HCT116 (cell line): Measurements from ENCODE around the gene CUX1. TPM values are rescaled to one million over a fixed set of nuclear protein-coding genes. Genes with fewer than 3 reads are reported as not detected.

Experiments
- ATAC-seq: fragments of 200-7000 bp; cut with Tn5 transposase; 2 replicates; pipeline ENCODE4 v1.9.1; 2020; ENCODE audit warnings: mild to moderate bottlenecking, moderate library complexity
- BruUV-seq: library from RNA; stranded (reverse); fragments of 400-500 nt; replicated peaks from 2 replicates; lab custom pipeline; 2021; lab: Mats Ljungman, UMichigan
- CTCF ChIA-PET: fragments of 300-600 bp; sonication (Branson Sonifier 250); formaldehyde crosslinking; loops from one replicate; lab custom pipeline; 2021; ENCODE audit warnings: antibody characterized with exemption; lab: Charles Lee
- POLR2A ChIA-PET: fragments of 300-600, 350-600 bp; sonication (Branson Sonifier 250); formaldehyde crosslinking; loops from one replicate; lab custom pipeline; 2021; ENCODE audit warnings: antibody characterized with exemption; lab: Charles Lee
- RAD21 ChIA-PET, 2 experiments: fragments of 300-600 bp; sonication (Branson Sonifier 250); formaldehyde crosslinking; loops; one replicate each; lab custom pipeline; 2023; ENCODE audit warnings: low total read pairs in 2 of 2; ENCODE audit not compliant: uncharacterized antibody in 2 of 2, unreplicated experiment in 2 of 2, low non-redundant PET in 1 of 2; lab: Charles Lee
- DNase-seq: peaks from one replicate; pipeline ENCODE4 v3.0.0-alpha.2; 2010; ENCODE audit warnings: low read depth, low spot score
- H2AFZ ChIP-seq: fragments of 200-600 bp; shearing (Covaris generic), sonication (generic); 2 replicates; pipeline ENCODE4 v1.6.1; 2017; ENCODE audit warnings: low read depth, mixed run types, mixed read lengths, antibody characterized with exemption, low read length; ENCODE audit not compliant: poor library complexity, severe bottlenecking
- H3K27ac ChIP-seq: 2 replicates; pipeline ENCODE4 v1.5.1; 2012; ENCODE audit warnings: low read depth, low read length
- H3K27me3 ChIP-seq: fragments of 200-600 bp; sonication (generic); 2 replicates; pipeline ENCODE4 v1.6.1; 2016; ENCODE audit warnings: mixed run types, low read length, mixed read lengths; ENCODE audit not compliant: insufficient read depth
- H3K36me3 ChIP-seq, 2 experiments: fragments of 200-500 bp in 1 of 2; fragments of 200-600 bp in 1 of 2; sonication (Bioruptor generic) in 1 of 2; sonication (generic) in 1 of 2; 2 replicates each; pipeline versions ENCODE4 v1.5.1 to v1.6.1; 2014 to 2016; ENCODE audit warnings: low read length in 2 of 2, inconsistent platforms in 1 of 2, mixed read lengths in 1 of 2, mixed run types in 1 of 2; ENCODE audit not compliant: insufficient read depth in 2 of 2, control insufficient read depth in 1 of 2
- H3K4me1 ChIP-seq, 2 experiments: fragments of 200-600 bp in 1 of 2; sonication (generic) in 1 of 2; 2 replicates each; pipeline versions ENCODE4 v1.5.1 to v1.6.1; 2012 to 2017; ENCODE audit warnings: low read length in 2 of 2, inconsistent platforms in 1 of 2, mild to moderate bottlenecking in 1 of 2, mixed read lengths in 1 of 2, mixed run types in 1 of 2, moderate library complexity in 1 of 2; ENCODE audit not compliant: insufficient read depth in 2 of 2, control insufficient read depth in 1 of 2
- H3K4me2 ChIP-seq: fragments of 200-600 bp; sonication (generic); 2 replicates; pipeline ENCODE4 v1.6.1; 2017; ENCODE audit warnings: mixed run types, low read length, mixed read lengths
- H3K4me3 ChIP-seq, 2 experiments: fragments of 200-600 bp in 1 of 2; sonication (generic) in 1 of 2; replicated peaks in 1 of 2; 2 replicates each; pipeline ENCODE4 v1.5.1; 2011 to 2016; ENCODE audit warnings: low read length in 2 of 2, control low read depth in 1 of 2, low read depth in 1 of 2, mild to moderate bottlenecking in 1 of 2, mixed read lengths in 1 of 2, mixed run types in 1 of 2
- H3K79me2 ChIP-seq: fragments of 200-600 bp; sonication (generic); 2 replicates; pipeline ENCODE4 v1.6.1; 2017; ENCODE audit warnings: mild to moderate bottlenecking, mixed run types, low read length, moderate library complexity, mixed read lengths; ENCODE audit not compliant: insufficient read depth
- H3K9ac ChIP-seq: fragments of 200-600 bp; sonication (generic); 2 replicates; pipeline ENCODE4 v1.6.1; 2016; ENCODE audit warnings: low read length, mixed read lengths
- H3K9me2 ChIP-seq: fragments of 200-600 bp; sonication (generic), shearing (Covaris generic); 2 replicates; pipeline ENCODE4 v1.6.1; 2017; ENCODE audit warnings: mixed run types, mild to moderate bottlenecking, moderate library complexity; ENCODE audit not compliant: insufficient read depth
- H3K9me3 ChIP-seq, 2 experiments: fragments of 200-500 bp in 1 of 2; fragments of 200-600 bp in 1 of 2; sonication (Bioruptor generic) in 1 of 2; sonication (generic) in 1 of 2; 2 replicates each; pipeline ENCODE4 v1.6.1; 2014 to 2017; ENCODE audit warnings: low read length in 2 of 2, mixed read lengths in 2 of 2, inconsistent platforms in 1 of 2, low read depth in 1 of 2, mild to moderate bottlenecking in 1 of 2, mixed run types in 1 of 2, moderate library complexity in 1 of 2; ENCODE audit not compliant: control insufficient read depth in 1 of 2, insufficient read depth in 1 of 2
- H4K20me1 ChIP-seq: fragments of 200-600 bp; sonication (generic), shearing (Covaris generic); 2 replicates; pipeline ENCODE4 v1.6.1; 2017; ENCODE audit warnings: mixed run types, mild to moderate bottlenecking, moderate library complexity; ENCODE audit not compliant: insufficient read depth
- CEBPB ChIP-seq: IDR thresholded peaks from 2 replicates; pipeline ENCODE4 v1.6.1; 2012; ENCODE audit warnings: low read depth
- EGR1 ChIP-seq: IDR thresholded peaks from 2 replicates; pipeline ENCODE4 v1.6.1; 2012; ENCODE audit warnings: low read depth
- EZH2phosphoT487 ChIP-seq: fragments of 200-600 bp; IDR thresholded peaks from 2 replicates; pipeline ENCODE4 v1.6.1; 2018; ENCODE audit warnings: antibody characterized with exemption, borderline replicate concordance
- FOSL1 ChIP-seq: IDR thresholded peaks from 2 replicates; pipeline ENCODE4 v1.6.1; 2012; ENCODE audit warnings: low read depth
- POLR2A ChIP-seq: IDR thresholded peaks from 2 replicates; pipeline ENCODE4 v1.7.0; 2011; ENCODE audit warnings: borderline replicate concordance; ENCODE audit not compliant: insufficient read depth, insufficient read length; ENCODE audit errors: extremely low read depth
- SIN3A ChIP-seq: IDR thresholded peaks from 2 replicates; pipeline ENCODE4 v1.6.1; 2012; ENCODE audit warnings: low read depth
- SP1 ChIP-seq: IDR thresholded peaks from 2 replicates; pipeline ENCODE4 v1.6.1; 2012; ENCODE audit warnings: low read depth
- TCF7L2 ChIP-seq: IDR thresholded peaks from 2 replicates; pipeline ENCODE4 v1.7.0; 2011; ENCODE audit warnings: borderline replicate concordance, inconsistent platforms; ENCODE audit not compliant: insufficient read depth, insufficient read length; ENCODE audit errors: extremely low read depth
- YY1 ChIP-seq: IDR thresholded peaks from 2 replicates; pipeline ENCODE4 v1.6.1; 2011; ENCODE audit warnings: low read length, low read depth, moderate library complexity, mild to moderate bottlenecking; ENCODE audit not compliant: insufficient replicate concordance; ENCODE audit errors: extremely low read depth
- ZNF274 ChIP-seq: fragments of 200-500 bp; sonication (Bioruptor generic); IDR thresholded peaks from 2 replicates; pipeline ENCODE4 v1.6.1; 2014; ENCODE audit warnings: mild to moderate bottlenecking, low read depth, low read length, inconsistent platforms
- intact Hi-C: fragments of 100-400 bp; cut with micrococcal nuclease; formaldehyde crosslinking; loops from 2 replicates; pipeline ENCODE4 v1.10.0; 2022
- total RNA-seq: library from RNA; stranded (reverse); gene quantifications from one replicate; pipeline ENCODE4 v1.2.1, GENCODE V29; 2021; ENCODE audit not compliant: unreplicated experiment
- TF ChIP-seq, protein P1 (sequence below): IDR thresholded peaks from 2 replicates; pipeline ENCODE4 v1.6.1; 2012

Gene CUX1
- total RNA-seq, 1 experiment from 2014 or later, result 68.9 TPM

DNA sequence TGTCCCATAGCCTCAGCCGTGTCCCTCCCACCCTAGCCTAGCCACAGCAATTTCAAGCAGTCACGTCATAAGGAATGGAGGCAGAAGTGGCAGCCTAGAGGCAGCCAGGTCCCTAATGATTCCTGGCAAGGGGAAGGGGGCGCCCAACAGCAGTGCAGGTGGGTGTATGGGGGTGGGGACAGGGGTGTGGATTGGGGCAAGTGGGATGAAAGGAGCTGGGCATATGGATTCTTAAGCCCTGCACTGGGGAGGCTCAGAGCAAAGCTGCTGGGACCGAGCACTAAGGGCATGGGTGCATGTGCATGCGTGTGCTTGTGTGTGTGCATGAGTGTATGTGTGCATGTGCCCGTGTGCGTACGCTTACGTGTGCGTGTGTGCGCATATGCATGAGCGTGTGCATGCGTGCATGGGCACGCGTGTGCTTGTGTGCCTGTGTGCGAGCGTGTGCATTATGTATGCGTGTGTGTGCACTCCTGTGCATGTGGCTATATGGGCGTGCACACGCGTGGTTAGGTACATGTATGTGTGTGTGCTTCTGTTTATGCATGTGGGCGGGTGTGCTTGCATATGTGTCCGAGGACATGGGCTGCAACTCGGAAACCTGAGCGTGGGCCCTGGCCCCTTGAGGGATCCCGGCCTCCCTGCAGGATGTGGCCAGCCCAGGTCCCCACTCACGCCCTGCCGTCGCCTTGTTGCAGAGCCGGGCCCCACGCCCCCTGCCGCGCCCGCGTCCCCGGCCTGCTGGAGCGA, 503.4 kb downstream of the CUX1 start:
- no peaks in the 10 kb centered on the region for H3K9me3 ChIP-seq
- no peak overlapping the region for H3K27ac ChIP-seq
- ATAC-seq (no peak), DNase-seq (no peak)
- ChIA-PET RAD21 (no interaction called here), POLR2A (no interaction called here), CTCF (no interaction called here)
- no peak overlapping the region for H2AFZ ChIP-seq
- no peak overlapping the region for H3K4me2 ChIP-seq
- no peaks in the 10 kb centered on the region for H3K27me3 ChIP-seq
- TF ChIP-seq SP1, result no peak
- no peak for TF ChIP-seq CEBPB
- TF ChIP-seq FOSL1, result no peak
- TF ChIP-seq EGR1, result no peak
- TF ChIP-seq TCF7L2, result no peak
- TF ChIP-seq YY1, result no peak
- no peak for TF ChIP-seq SIN3A
- no peak for TF ChIP-seq EZH2phosphoT487
- TF ChIP-seq ZNF274, result no peak
- TF ChIP-seq, protein P1, sequence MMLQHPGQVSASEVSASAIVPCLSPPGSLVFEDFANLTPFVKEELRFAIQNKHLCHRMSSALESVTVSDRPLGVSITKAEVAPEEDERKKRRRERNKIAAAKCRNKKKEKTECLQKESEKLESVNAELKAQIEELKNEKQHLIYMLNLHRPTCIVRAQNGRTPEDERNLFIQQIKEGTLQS, result no peak
- TF ChIP-seq POLR2A, result no peak
- H3K9ac ChIP-seq, result no peak overlapping the region
- H3K9me2 ChIP-seq, result no peaks in the 10 kb centered on the region
- H3K79me2 ChIP-seq, result no peaks in the 10 kb centered on the region
- intact Hi-C loops, result no loop called here
- peaks cover 9 to 10% of the 10 kb centered on the region in 2 experiments for H3K4me1 ChIP-seq
- no peaks in the 10 kb centered on the region for H4K20me1 ChIP-seq
- H3K4me3 ChIP-seq, result no peak overlapping the region
- no TSS peak for BruUV-seq
- no peaks in the 10 kb centered on the region for H3K36me3 ChIP-seq
